NCI-H128 (cell line): ENCODE measurements around the gene RPIA.
"Not testable (repeated sequence)": the region's sequence is repeated elsewhere in the genome, so short reads cannot be mapped to it uniquely, and the experiment has no call there.

Experiments used
- DNase-seq: peaks from one replicate; lab custom pipeline; 2025; ENCODE audit not compliant: unreplicated experiment; lab: John Stamatoyannopoulos, UW

The RPIA gene

GRCh38 chr2:88729061-88729745, 37.7 kb downstream of the RPIA start:
- DNase-seq: no peak

GRCh38 chr2:88733155-88733902, 41.9 kb downstream of the RPIA start:
- no peak for DNase-seq

- DNase-seq: no peak
Observed at GRCh38 chr2:88735133-88735532, 43.7 kb downstream of the RPIA start.

DNA sequence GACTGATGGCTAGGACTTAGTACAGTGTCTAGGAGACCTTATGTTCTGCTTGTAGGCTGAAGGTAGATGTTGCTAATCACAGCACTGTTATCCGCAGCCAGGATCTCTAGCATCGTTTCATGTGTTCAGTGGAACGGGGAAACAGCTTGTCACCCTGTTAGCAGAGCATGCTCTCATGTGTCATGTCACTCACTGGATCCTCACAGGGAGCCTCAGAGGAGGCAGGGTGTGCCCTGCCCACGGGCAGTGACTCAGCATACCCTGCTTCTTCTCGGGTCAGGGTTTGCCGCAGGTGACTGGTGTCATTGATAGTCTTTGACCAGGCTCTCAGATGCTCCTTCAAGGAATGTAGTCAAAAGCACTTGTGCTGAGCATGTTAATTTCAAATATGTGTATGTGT, 44.4 kb downstream of the RPIA start:
- no peak for DNase-seq

- no peak for DNase-seq
Observed at GRCh38 chr2:88736437-88736836, 45.0 kb downstream of the RPIA start.

DNA sequence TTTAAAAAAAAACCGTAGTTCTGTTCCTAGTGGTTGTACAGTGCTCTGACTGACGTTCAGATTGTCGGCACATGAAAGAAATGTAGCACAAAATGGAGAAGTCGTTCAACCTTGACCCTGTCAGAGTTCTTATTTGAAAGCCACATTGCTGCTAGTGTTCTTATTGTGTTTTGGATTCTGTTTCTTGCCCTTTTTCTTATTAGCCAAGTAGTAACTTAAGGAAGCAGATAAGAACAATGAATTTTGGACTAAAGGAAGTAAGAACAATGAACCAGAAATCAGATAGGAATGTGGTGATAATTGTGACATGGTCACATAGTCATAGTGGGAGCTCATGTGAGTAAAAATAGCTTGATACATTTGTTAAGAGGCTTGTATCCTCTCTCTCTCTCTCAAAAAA, 45.9 kb downstream of the RPIA start:
- DNase-seq: no peak

DNA sequence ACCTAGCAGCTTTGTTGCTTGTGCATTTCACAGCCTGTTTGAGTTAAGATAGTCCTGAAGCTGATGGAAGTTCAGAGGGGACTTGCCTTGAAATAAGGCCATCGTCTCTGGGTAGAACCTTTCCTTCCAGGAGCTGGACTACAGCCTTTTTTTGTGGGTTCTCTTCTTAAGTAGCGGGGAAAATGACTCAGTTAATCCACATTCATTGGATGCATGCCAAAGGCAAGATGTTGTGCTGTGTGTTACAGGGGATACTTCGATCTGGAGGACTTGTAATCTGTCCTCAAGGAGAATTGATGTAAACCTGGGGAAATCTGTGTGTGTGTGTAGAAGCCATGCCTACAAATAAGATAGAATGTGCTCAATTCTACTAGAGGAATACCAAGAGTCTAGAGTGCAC, 46.8 kb downstream of the RPIA start:
- no peak for DNase-seq

GRCh38 chr2:88739985-88740600, 48.6 kb downstream of the RPIA start:
- peak; percentile 8 for DNase-seq

GRCh38 chr2:88746929-88747490, 55.5 kb downstream of the RPIA start:
- no peak for DNase-seq

DNA sequence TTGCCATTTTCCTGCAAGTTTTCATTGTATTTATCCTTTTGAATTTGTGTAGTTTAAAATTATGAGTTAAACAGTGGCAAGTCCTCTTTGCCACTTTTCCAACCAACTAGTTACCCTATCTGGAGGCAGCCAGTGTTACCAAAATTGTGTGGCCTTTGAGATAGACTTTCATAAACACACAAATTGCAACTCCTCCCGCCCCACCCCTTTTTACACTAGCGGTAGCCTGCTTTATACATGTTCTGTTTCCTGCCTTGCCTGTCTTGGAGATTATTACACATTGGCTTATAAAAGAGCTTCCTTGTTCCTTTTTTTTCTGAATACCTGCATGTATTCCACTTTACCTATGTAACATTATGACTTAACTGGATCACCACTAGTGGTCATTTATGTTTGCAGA, 56.5 kb downstream of the RPIA start:
- DNase-seq: no peak

DNA sequence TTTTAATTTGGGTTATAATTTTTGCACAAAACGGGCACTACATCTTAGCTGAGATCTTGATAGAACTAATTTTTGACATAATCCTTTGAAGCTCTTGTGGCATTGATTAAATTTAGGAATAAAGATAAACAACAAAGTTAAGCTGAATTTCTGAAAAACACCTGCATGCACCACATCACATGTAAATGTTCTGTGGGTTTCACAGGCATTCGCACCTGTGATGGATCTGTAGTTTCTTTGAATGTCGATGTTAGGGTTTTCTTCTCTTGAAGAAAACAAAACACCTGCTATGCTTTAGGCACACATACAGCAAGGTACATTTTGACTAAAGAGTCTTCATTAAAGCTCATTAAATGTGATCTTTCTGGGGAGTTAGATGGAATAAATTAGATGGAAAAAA, 60.3 kb downstream of the RPIA start:
- no peak for DNase-seq

DNA sequence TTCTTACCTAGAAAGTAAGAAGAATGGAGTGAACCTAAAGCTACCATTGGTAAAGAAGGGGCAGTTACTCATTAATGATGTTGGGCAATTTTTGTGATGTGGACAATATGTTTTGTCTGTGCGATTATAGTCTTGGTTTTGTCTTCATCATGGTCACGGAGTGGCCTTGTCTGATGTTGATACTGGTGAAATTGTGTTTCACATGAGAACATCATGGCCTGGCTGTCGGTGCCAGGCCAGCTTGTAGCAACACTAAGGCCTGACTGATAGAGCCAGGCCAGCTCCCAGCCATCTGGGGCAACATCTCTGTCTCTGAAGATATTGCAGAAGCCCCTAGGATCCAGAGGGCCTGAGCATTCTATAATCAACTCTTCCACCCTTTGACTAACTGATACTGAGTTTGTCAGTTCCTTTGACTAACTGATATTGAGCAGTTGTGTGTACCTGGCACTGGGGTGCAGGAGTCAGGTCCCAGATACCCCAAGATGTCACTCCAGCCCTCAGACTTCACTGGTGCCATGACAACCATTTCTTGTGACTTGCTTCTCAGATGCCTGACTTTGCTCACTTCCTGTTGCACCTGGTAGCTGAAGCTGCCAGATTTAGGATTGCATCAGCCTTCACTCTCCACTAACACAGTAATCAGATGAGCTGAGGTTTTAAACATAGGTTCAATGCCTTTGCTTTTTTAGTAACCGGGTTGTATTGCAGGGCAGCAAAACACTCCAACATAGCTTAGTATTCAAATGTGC, 62.5 kb downstream of the RPIA start:
- DNase-seq: no peak

DNA sequence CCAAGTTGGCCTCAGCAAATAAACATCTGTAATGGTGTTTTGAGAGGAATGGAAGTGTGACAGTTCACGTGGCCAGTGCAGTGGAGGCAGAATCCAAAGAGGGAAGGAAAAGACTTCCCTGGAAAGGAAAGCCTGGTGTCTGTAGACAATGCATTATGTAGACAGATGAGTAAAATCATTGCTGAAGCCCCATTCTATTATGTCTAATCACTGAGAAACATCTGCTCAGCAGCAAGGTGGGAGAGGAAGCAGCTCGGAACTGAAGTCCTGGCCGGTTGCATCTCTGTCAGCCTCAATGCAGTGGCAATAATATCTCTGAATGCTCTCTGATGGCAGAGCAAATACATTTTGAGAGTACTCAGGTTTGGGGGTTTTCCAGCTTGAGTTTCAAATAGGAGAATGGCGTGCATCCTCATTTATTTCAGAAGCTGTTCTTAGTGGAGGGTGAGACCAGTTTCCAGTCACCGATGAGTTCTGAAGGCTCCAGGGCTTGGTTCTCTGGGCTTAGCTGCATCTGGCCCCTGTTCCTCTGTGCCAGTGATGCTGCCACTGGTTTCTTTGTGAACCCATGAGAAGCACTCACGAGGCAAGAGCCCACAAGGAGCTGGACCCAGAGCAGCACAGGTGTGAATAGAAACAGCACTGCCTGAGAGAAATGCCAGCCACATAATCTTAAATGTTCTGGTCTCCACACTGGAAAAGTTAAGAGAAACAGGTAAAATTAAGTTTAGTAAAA, 63.3 kb downstream of the RPIA start:
- DNase-seq: no peak

- no peak for DNase-seq
Observed at GRCh38 chr2:88755836-88756235, 64.4 kb downstream of the RPIA start.

GRCh38 chr2:88757025-88757424, 65.6 kb downstream of the RPIA start:
- DNase-seq: no peak

GRCh38 chr2:88758702-88759101, 67.2 kb downstream of the RPIA start:
- DNase-seq: not testable (repeated sequence)

DNA sequence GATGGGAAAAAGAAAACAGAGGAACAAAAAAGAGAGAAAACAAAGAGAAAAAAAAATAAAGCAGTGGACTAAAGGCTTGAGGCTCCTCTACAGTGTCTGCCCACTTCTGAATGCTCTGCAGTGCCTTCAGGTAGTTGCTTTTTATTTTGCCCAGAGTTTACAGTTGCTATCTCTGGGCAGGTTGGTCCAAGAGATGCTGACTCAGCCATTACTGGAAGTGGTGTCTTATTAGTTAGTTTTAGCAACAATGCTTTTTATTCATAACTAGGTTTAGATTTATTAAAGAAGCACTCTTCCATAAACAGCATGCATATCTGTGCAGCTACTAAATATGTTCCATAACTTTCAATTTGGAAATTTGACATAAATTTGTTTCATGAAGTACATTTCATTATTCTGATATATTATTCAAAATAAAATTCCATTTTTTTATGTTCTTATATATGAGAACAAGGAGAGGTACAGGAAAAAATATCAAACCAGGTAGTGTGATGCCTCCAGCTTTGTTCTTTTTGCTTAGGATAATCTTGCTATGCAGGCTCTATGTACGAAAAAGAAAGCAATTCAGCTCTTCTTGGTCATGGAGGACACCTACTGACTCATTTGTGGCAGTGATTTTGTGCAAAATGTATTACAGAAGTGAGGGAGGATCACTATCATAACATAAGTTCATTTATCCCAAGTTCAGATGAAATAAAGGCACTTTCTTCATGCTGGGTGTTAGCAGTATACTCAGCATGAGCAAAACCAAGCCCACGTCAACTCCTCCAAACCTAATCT, 69.5 kb downstream of the RPIA start:
- DNase-seq: no peak

DNA sequence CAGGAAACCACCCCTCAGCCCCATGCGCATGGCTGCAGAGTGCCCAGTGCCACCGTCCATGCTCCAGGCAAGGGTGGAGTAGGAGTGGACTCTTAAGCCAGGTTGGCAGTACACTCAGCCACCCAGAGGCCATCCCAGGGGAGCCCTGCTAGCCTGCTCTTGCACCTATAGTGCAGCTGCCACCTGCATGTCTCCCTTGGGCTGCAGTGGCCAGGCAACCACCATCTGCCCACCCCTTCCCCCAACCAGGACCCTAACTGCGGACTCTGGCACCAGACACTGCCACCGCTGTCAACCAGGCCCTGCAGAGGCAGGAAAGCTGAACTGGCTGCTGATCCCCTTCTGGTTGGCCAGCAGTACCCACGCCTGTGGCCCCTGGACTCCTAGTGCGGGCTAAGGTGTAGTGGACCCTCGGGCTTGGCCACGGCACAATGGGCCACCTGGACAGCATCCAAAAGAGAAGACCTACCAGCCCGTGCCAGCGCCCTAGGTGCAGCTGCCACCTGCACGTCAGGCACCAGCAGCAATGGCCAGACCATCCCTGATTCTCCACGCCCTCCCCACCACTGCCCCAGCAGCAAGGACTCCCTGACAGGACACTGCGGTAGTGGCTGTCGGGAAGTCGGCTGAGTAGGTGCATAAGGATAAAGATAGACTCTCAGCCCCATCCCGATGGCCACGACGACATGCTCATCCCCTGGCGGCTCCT, 72.8 kb downstream of the RPIA start:
- no peak for DNase-seq

DNA sequence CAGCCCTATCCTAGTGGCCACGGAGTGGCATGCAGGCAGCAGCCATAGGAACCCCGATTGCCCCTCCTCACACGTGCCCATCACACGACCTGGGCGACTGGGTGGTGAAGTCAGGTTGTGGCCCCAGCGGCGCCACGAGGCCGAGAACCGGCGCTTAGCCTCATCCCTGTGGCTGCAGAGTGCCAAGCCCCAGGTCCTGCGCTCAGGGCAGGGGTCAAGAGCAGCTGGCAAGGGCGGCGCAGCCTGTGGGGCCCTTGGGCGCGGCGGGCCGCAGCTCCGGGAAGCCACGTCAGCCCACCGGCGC, 73.3 kb downstream of the RPIA start:
- DNase-seq: no peak
